Cardiac fibroblast (primary cell): ENCODE measurements around the gene LINS1.

ENCODE experiments used
- DNase-seq, 2 donors: peaks; one replicate each; pipeline versions ENCODE4 v3.0.0 to v3.0.0-alpha.2; 2010; ENCODE audit warnings: low read depth in 2 of 2
- H3K4me3 ChIP-seq, 2 donors: replicated peaks in 1 of 2; 1 replicate in 1 of 2; 2 replicates in 1 of 2; pipeline ENCODE4 v1.5.1; 2011; ENCODE audit warnings: low read depth in 2 of 2, low read length in 2 of 2, mild to moderate bottlenecking in 2 of 2, moderate library complexity in 1 of 2
- TF ChIP-seq, protein P1 (sequence below): IDR thresholded peaks from one replicate; pipeline ENCODE4 v1.5.1; 2011; ENCODE audit warnings: low read depth, mild to moderate bottlenecking, low read length, inconsistent platforms

Gene LINS1

DNA sequence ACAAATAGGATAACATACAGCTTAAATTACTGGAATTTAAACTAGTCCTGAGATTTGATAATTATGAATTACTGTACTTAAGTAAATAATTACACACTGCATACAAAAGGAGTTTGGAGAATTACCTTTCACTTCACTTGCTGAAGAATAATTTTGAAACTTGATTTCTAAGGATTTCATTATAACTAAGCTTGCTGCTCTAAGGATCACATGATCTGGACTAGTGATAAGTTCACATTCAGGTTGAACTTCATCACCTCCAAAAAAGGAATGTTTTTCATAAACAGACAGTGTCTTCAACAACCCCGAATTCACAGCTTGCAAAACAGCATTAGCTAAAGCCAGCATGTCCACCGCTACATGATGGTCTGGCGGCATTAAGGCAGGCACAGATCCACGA, 28.5 kb downstream of the LINS1 start:
- DNase-seq, result no peak
- no peak overlapping the region for H3K4me3 ChIP-seq
- TF ChIP-seq, protein P1, sequence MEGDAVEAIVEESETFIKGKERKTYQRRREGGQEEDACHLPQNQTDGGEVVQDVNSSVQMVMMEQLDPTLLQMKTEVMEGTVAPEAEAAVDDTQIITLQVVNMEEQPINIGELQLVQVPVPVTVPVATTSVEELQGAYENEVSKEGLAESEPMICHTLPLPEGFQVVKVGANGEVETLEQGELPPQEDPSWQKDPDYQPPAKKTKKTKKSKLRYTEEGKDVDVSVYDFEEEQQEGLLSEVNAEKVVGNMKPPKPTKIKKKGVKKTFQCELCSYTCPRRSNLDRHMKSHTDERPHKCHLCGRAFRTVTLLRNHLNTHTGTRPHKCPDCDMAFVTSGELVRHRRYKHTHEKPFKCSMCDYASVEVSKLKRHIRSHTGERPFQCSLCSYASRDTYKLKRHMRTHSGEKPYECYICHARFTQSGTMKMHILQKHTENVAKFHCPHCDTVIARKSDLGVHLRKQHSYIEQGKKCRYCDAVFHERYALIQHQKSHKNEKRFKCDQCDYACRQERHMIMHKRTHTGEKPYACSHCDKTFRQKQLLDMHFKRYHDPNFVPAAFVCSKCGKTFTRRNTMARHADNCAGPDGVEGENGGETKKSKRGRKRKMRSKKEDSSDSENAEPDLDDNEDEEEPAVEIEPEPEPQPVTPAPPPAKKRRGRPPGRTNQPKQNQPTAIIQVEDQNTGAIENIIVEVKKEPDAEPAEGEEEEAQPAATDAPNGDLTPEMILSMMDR, result no peak

DNA sequence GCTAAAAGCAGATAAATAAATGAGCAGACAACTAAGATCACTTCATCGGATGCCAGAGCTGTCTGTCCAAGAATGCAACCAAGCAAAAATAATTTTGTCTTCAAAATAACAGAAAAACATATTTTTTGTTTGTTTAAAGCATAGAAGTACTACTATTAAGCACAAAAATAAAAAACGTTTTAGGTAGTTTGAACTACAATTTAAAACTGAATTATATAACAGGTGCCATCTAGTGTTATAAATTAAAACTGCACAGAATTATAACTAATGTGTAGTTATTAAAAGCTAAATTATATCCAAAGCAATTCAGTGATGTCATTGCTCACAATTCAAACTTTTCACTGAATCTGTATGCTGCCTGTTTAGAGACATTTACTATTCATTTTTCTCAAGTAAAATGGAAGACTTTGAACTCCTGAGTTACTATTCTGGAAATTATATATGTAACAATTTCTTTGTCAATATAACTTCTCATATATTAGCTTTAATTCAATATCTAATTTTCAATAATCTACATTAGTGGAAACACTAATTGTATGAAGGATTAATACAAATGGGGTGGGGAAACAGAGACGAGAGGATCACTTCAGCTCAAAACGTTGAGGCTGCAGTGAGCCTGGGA, 29.5 kb downstream of the LINS1 start:
- TF ChIP-seq, protein P1, result no peak
- peak; percentile 45 to 53 for DNase-seq
- no peak overlapping the region for H3K4me3 ChIP-seq

DNA sequence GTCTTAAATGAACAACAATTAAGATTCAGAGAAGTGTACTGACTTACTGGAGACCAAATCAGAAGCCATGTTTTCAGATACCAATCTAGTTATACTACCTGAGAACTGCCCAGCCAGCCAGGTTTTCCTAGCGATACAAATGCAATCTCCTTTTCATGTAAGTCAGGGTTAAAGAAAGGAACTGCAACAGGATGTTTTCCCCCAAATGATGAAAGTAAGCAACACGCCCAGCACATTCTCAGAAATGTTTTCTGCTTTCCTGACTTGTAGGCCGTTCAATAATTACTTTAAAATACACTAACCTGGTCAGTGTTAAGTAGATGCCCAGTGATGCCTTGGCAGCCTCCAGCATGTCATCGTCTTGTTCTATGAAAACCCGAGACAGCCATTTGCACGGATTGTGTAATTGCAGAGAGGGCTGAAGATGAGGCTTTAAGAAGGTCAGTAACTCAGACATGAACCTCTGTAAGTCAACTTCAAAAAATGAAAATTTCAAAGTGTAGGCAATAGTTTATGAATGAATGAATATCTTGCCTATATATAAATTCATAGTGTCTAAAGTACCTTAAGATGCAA, 30.3 kb downstream of the LINS1 start:
- DNase-seq, result no peak
- TF ChIP-seq, protein P1, result no peak
- no peak overlapping the region for H3K4me3 ChIP-seq

DNA sequence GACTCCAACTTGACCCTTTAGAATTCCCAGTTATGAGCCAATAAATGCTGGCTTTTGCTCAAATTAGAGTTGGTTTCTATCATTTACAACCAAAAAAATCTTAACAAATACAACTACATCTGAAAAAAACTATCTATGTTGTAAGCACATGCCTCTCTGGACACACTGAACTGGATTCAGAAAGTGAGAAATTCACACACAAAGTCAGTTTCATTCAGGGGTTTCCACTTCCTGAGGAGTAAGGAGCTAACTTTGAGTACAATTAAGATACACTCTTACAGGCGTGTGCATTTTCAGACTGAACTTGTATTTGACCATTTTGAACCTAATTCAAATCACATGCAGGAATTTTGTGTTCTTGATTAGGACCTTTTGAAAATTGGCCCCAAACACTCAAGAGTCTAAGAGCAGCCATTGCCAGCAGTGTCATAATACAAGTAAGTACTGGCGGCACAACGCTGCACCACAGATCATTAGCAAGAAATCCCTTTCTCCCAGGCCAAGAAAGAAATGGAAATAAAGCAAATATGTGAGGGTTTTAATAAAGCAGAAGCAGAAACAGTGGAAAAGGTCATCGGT, 31.2 kb downstream of the LINS1 start:
- no peak for DNase-seq
- no peak overlapping the region for H3K4me3 ChIP-seq
- TF ChIP-seq, protein P1, result no peak

DNA sequence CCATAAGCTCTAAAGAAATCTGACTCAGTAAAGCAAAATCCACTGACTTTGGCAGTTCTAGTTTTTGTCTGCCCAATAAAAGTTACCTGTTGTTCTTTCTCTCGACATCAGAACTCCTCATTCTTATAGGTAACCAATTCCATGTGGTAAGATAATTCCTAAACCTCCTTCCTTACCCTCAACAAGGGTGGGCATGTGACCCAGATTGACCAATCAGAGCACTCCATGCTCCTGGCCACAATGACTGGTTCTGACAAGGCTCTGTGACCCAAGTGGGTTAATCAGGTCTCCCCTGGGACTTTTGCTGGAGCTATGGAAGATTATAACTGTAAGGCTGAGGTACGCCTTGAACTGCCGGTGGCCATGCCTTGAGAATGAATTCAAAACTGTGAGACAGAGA, 31.7 kb downstream of the LINS1 start:
- TF ChIP-seq, protein P1, result no peak
- peak; percentile 10 to 25 for DNase-seq

DNA sequence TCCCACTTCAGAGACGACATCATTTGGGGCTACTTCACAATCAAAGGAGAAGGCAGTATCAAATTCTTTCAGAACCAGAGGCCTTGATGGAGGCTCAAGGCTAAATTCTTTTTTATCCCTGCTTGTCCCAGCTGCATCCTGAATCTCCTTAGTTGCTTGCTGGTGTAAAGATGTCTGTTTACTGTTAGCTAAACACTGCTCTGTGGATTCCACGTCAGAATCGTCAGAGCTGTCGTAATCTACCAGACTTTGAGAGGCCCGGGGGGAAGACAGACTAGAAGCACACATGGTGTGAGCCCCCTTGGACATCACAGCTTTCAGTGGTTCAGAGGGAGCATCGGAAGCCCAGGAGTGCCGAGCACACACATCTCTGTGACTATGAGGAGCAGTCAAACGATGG, 32.6 kb downstream of the LINS1 start:
- H3K4me3 ChIP-seq, result no peak overlapping the region
- TF ChIP-seq, protein P1, result no peak
- DNase-seq, result no peak

More for the DNA sequence above, 31.7 kb downstream of the LINS1 start:
- H3K4me3 ChIP-seq, result no peak overlapping the region
